ENCODE results near the gene DOK5.

Gene DOK5

GRCh38 chr20:54619181-54619580 is 143.8 kb downstream of the DOK5 start:
- DNase-seq (ENCODE audit: low read depth) = no peak

DNA sequence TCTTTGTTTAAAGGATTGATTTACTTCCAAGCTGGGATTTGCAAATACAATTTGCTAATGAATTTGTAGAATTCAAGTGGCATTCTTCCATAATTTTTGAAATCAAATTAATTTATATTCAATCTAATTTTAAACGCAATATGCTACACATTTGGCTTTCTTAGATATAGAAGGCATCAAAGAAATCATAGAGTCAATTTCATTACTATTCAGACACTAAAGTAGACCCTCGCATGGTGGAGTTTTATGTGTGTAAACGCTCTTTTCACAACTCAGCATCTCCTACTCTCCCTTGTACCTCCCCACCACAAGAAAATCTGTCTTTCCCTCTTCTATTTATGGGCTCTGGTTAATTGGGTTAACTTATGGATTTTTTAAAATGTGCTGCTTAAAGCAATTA is 144.3 kb downstream of the DOK5 start:
- DNase-seq (ENCODE audit: low read depth) = no peak

GRCh38 chr20:54620611-54621010 is 145.2 kb downstream of the DOK5 start:
- DNase-seq (ENCODE audit: low read depth) = no peak

DNA sequence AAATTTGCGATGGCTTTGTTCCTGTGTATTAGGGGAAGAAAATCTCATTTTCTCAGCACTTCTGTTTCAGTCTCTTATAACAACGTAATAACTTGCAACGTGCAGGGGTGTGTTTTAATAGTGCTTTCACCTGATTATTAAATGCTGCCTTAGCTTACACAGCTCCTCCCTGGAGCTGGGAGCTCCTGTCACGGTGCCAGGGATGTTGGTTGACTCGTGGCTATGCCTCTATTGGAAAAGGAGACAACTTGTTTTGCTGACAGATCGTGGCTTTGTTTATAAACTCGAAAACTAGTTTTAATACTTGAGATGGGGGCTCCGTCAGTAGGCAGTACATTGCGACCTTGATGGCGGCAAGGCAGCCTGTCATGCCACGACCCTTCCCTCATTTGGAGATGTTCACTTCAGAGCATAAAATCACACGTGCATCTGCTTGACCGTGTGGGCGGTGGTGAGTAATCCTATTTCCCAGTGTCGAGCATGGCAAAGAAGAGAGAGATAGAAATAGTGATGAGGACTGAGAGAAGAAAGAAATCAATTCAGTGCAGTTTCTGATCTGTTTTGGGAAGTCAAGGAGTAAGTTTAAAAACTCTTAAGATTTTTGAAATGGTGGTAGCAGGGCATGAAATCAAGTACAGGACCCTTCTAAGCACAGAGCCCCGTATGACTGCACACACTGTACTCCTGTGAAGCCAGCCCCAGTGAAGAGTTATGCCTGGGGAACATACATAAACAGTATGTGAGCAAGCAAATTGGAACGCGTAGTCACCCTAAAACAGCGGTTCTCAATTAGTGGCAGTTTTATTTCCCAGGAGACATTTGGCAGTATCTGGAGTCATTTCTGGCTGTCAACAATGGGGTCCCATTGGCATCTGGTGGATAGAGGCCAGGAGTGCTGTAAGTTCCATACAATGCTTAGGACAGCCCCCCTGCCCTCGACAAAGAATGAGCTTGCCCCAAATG is 147.2 kb downstream of the DOK5 start:
- no peak for DNase-seq (ENCODE audit: low read depth)

DNA sequence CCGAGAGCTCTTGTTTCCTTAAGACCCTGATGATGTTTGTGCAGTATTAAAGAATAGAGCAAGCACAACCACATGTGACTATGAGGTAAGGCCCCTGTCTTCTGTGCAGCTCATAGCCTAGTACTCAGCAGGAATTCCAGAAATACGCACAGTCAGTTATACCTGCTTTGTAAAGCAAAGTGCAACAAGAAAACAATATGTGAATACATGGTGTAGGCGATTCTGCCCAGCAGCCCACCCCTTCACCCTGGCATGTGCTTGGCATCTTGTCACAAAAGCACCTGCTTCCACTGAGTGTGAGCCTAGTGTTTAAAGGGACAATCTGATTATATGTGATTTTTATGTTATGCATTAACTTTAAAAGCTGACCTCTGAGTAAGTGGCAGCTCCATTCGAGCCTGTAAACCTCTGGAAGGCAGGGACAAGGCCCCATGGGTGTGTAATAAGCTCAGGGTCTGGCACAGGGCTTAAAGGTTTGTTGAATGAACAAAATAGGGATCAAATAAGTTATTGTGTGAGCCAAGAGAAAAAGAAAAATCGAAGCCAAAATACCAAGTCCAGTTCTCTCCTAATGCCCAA is 148.7 kb downstream of the DOK5 start:
- DNase-seq (ENCODE audit: low read depth) = no peak

DNA sequence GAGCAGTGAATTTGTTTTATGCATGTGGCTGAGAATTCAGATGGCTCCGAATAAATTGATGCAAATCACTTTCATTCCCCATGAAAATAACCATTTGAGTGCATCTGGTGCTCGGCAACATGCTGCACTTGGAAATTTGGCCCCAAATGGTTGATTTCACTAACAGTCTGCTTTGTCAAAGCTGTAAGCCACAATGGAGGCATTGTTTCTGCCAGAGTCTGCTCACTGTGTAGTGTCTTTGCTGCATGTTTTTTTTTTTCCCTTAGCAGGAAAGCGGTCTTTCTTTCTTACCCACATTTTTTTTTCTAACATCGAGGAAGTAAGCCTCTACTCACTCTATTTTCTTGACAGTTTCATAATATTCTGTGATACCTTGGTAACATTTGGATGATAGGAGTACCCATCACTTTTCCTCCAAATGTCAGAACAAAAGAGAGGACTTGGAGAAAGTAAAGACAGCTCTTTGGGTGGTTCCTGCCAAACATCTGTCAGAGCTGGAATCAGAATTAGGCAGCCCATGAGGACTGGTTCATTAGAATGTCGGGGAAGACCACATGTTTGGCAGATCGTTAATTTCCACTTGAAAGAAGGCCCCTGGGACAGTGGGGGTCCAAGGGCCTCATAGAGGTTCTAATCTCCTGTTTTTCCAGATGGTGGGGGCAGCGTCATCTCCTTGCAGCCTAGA is 149.5 kb downstream of the DOK5 start:
- DNase-seq (ENCODE audit: low read depth) = no peak

GRCh38 chr20:54625497-54625896 is 150.1 kb downstream of the DOK5 start:
- DNase-seq (ENCODE audit: low read depth) = no peak

GRCh38 chr20:54626126-54626525 is 150.7 kb downstream of the DOK5 start:
- no peak for DNase-seq (ENCODE audit: low read depth)

DNA sequence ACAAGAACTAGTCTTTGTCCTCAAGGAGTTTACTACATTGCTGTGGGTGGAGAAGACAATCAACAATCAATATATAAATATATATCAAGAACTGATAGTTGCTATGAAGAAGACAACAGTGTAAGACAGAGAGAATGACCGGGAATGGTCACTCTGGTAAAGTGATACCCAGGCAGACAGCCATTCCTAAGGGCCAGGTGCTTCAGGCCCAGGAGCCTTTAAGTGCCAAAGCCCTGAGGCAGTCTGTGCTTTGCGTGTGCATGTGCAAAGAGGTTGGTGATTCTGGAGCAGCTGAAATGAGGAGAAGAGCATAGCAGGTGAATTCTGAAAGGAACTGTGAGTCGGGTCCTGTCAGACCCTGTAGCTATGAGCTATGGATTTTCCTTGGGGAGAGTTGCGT is 154.2 kb downstream of the DOK5 start:
- no peak for DNase-seq (ENCODE audit: low read depth)

GRCh38 chr20:54630582-54630981 is 155.2 kb downstream of the DOK5 start:
- DNase-seq (ENCODE audit: low read depth) = no peak

- DNase-seq (ENCODE audit: low read depth) = no peak
These were observed 155.7 kb downstream of the DOK5 start for GRCh38 chr20:54631059-54631458.

GRCh38 chr20:54633374-54634355 is 158.3 kb downstream of the DOK5 start:
- DNase-seq (ENCODE audit: low read depth) = no peak

DNA sequence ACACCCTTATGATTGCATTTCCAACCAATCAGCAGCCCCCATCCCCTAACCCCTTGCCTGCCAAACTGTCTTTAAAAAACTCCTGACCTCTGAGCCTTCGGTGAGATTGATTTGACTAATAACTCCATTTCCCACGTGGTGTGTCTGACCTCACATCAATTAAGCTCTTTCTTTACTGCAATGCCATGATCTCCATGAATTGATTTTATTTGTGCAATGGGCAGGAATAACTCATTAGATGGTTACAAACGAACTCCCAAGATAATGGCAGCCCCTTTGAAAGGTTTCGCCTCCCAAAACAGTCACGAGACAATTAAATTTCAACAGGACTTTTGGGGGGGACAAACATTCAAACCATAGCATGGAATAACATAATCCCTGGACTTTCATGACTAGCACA is 161.2 kb downstream of the DOK5 start:
- no peak for DNase-seq (ENCODE audit: low read depth)

DNA sequence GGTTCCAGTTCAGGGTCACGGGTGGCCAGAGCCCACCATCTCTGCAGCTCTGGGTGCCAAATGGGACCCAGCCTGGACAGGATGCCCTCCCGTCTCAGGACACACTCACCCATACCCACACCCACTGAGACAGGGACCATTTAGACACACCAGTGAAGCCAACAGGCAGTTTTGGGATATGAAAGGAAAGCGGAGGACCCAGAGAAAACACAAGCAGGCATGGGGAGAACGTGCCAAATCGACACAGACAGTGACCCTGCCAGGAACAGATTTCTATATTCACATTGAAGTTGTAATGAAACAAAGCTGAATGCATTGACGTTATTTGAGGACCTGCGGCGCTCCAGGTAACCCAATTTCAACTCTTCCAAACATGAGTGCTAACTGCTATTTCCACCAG is 164.5 kb downstream of the DOK5 start:
- no peak for DNase-seq (ENCODE audit: low read depth)

DNA sequence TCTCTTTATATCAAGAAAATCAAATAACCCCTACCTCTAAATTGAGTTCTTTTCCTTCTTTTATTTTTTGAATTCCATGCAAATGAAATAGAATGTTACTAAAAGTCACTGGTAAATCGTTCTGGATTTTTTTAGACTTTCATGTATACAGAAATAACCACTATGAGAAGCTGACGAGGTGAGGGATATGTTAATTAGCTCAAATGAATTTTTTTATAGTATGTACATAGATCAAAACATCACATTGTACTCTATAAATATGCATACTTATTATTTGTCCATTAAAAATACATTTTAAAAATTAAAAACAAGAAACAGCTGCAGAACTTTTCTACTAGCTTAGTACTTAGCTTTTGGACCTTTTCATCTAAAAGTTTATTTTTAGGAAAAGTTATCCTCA is 165.4 kb downstream of the DOK5 start:
- DNase-seq (ENCODE audit: low read depth) = no peak

GRCh38 chr20:54642864-54643667 is 167.7 kb downstream of the DOK5 start:
- no peak for DNase-seq (ENCODE audit: low read depth)

DNA sequence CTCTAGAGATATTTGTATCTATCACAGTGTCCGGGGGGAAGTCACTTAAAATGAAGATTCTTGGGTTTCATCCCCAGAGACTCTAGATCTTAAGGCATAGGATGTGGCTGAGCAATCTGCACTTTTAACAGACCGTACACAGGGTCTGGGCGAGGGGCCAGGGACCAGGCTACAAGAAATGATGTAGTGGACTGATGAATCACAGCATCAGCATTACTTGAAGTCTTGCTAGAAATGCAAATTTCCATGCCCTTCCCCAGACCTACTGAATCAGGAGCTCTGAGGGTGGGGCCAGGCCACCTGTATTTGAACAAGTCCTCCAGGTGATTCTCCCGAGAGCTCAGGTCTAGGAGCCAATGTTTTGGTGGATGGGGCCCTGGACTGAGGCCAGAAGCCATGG is 168.4 kb downstream of the DOK5 start:
- DNase-seq (ENCODE audit: low read depth) = no peak

- DNase-seq (ENCODE audit: low read depth) = no peak
These were observed 170.2 kb downstream of the DOK5 start for GRCh38 chr20:54645445-54646155.

- no peak for DNase-seq (ENCODE audit: low read depth)
These were observed 170.7 kb downstream of the DOK5 start for GRCh38 chr20:54646156-54646517.

DNA sequence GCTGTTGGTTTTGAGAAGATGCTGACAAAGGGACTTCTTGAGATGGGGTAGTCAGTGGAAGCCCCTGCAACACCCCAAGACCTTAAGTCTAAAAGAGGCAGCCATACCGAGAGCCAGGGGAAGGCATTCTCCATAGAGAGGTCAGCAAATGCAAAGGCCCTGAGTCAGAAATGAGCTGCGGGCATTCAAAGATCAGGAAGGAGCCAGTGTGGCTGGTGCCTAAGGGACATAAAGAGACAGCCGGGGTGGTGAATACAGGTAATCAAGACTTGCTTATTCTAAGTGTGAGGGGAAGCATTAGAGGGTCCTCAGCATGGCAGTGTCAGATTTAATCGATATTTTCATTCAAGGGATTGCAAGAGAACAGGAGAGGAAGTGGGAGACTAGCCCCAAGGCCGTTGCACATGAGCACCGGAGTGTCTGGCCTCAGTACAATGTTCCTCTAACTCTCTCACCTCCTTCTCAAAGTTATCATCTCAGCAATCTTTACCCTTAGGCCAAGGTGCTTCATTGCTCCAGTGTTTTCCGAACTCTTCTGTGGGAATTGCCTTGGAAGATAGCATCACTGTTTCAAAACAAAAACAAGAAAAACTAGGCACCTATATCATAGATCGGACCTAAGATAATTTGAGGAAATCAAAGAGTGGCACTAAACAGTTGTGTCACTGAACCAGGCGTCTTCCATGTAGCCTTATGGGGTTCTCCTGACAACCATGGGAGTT is 173.2 kb downstream of the DOK5 start:
- DNase-seq (ENCODE audit: low read depth) = no peak
